IPS DF 6.9 (cell line): Measurements from ENCODE around the gene CEP72.

Experiments
- DNase-seq: peaks from one replicate; pipeline ENCODE4 v3.0.0-alpha.2; 2013; ENCODE audit warnings: low read depth, low spot score
- H3K27ac ChIP-seq: one replicate; pipeline ENCODE4 v1.5.1; 2013; ENCODE audit warnings: low read length, control low read depth
- H3K27me3 ChIP-seq: 2 replicates; pipeline ENCODE4 v1.6.1; 2013; ENCODE audit warnings: mild to moderate bottlenecking, low read length; ENCODE audit not compliant: control insufficient read depth, insufficient read depth
- H3K36me3 ChIP-seq: 2 replicates; pipeline ENCODE4 v1.6.1; 2013; ENCODE audit warnings: low read length; ENCODE audit not compliant: control insufficient read depth, insufficient read depth
- H3K4me1 ChIP-seq: 2 replicates; pipeline ENCODE4 v1.6.1; 2013; ENCODE audit warnings: low read length; ENCODE audit not compliant: control insufficient read depth, insufficient read depth
- H3K4me3 ChIP-seq: 2 replicates; pipeline ENCODE4 v1.5.1; 2013; ENCODE audit warnings: mild to moderate bottlenecking, low read length
- H3K9me3 ChIP-seq: 2 replicates; pipeline ENCODE4 v1.6.1; 2013; ENCODE audit warnings: low read length, inconsistent platforms; ENCODE audit not compliant: control insufficient read depth, insufficient read depth
- WGBS: extraction: QIAGEN DNeasy Blood & Tissue Kit; methylation state at CpG from one replicate; pipeline ENCODE4 v1.1.7; 2013; ENCODE audit warnings: mixed read lengths, missing lambda C conversion rate; ENCODE audit not compliant: insufficient read length, insufficient coverage; 5-methylcytosine and 5-hydroxymethylcytosine counted together

Gene CEP72

GRCh38 chr5:664343-664993 lies 52.3 kb downstream of the CEP72 start:
- peaks cover 27% of the 10 kb centered on the region for H3K36me3 ChIP-seq
- no CpG with 5 or more reads among the region's 24 CpGs for WGBS
- no peak overlapping the region for H3K4me3 ChIP-seq
- no peaks in the 10 kb centered on the region for H3K27me3 ChIP-seq
- no peak overlapping the region for H3K27ac ChIP-seq
- H3K4me1 ChIP-seq = peaks cover 1% of the 10 kb centered on the region
- DNase-seq = no peak
- no peaks in the 10 kb centered on the region for H3K9me3 ChIP-seq

- no peak for DNase-seq
- H3K4me3 ChIP-seq = no peak overlapping the region
- H3K9me3 ChIP-seq = no peaks in the 10 kb centered on the region
- no peaks in the 10 kb centered on the region for H3K27me3 ChIP-seq
- H3K36me3 ChIP-seq = peaks cover 23% of the 10 kb centered on the region
- WGBS = no CpG with 5 or more reads among the region's 20 CpGs
- H3K27ac ChIP-seq = no peak overlapping the region
- H3K4me1 ChIP-seq = peaks cover 1% of the 10 kb centered on the region
These were observed 52.8 kb downstream of the CEP72 start for GRCh38 chr5:664994-665360.

- WGBS = no CpG with 5 or more reads among the region's 8 CpGs
- Histone ChIP-seq H3K9me3 (no peaks in the 10 kb centered on the region), H3K36me3 (peaks cover 19% of the 10 kb centered on the region), H3K4me3 (no peak overlapping the region), H3K4me1 (peaks cover 3% of the 10 kb centered on the region), H3K27ac (no peak overlapping the region), H3K27me3 (no peaks in the 10 kb centered on the region)
- DNase-seq = no peak
These were observed 53.4 kb downstream of the CEP72 start for GRCh38 chr5:665541-665955.

GRCh38 chr5:665956-666711 lies 54.0 kb downstream of the CEP72 start:
- Histone ChIP-seq H3K36me3 (peaks cover 17% of the 10 kb centered on the region), H3K27me3 (no peaks in the 10 kb centered on the region), H3K9me3 (no peaks in the 10 kb centered on the region), H3K4me1 (peaks cover 3% of the 10 kb centered on the region), H3K27ac (no peak overlapping the region), H3K4me3 (no peak overlapping the region)
- no CpG with 5 or more reads among the region's 40 CpGs for WGBS
- no peak for DNase-seq

GRCh38 chr5:666816-667498 lies 54.8 kb downstream of the CEP72 start:
- H3K4me3 ChIP-seq = no peak overlapping the region
- H3K9me3 ChIP-seq = no peaks in the 10 kb centered on the region
- WGBS = no CpG with 5 or more reads among the region's 13 CpGs
- no peak overlapping the region for H3K27ac ChIP-seq
- H3K4me1 ChIP-seq = peaks cover 3% of the 10 kb centered on the region
- no peaks in the 10 kb centered on the region for H3K27me3 ChIP-seq
- DNase-seq = no peak
- H3K36me3 ChIP-seq = peaks cover 17% of the 10 kb centered on the region

- Histone ChIP-seq H3K4me1 (peaks cover 7% of the 10 kb centered on the region), H3K4me3 (no peak overlapping the region), H3K9me3 (no peaks in the 10 kb centered on the region), H3K27ac (no peak overlapping the region), H3K36me3 (peaks cover 11% of the 10 kb centered on the region), H3K27me3 (no peaks in the 10 kb centered on the region)
- DNase-seq = no peak
- WGBS = no CpG with 5 or more reads among the region's 44 CpGs
These were observed 56.3 kb downstream of the CEP72 start for GRCh38 chr5:668283-668995.

GRCh38 chr5:669111-669841 lies 57.1 kb downstream of the CEP72 start:
- no peak for DNase-seq
- WGBS = no CpG with 5 or more reads among the region's 40 CpGs
- H3K4me1 ChIP-seq = peaks cover 7% of the 10 kb centered on the region

GRCh38 chr5:669842-670395 lies 57.8 kb downstream of the CEP72 start:
- H3K4me1 ChIP-seq = peaks cover 7% of the 10 kb centered on the region
- H3K9me3 ChIP-seq = no peaks in the 10 kb centered on the region
- no peak for DNase-seq
- WGBS = no CpG with 5 or more reads among the region's 22 CpGs
- no peak overlapping the region for H3K27ac ChIP-seq
- H3K36me3 ChIP-seq = no peaks in the 10 kb centered on the region; the same call in none of the 2 replicates
- H3K4me3 ChIP-seq = no peak overlapping the region
- no peaks in the 10 kb centered on the region for H3K27me3 ChIP-seq

More at GRCh38 chr5:669111-669841, 57.1 kb downstream of the CEP72 start:
- peaks cover 3% of the 10 kb centered on the region for H3K36me3 ChIP-seq
- no peaks in the 10 kb centered on the region for H3K9me3 ChIP-seq
- no peak overlapping the region for H3K27ac ChIP-seq
- no peak overlapping the region for H3K4me3 ChIP-seq
- no peaks in the 10 kb centered on the region for H3K27me3 ChIP-seq

- no peak overlapping the region for H3K4me3 ChIP-seq
- no peaks in the 10 kb centered on the region; the same call in none of the 2 replicates for H3K36me3 ChIP-seq
- no CpG with 5 or more reads among the region's 33 CpGs for WGBS
- no peaks in the 10 kb centered on the region for H3K27me3 ChIP-seq
- no peak overlapping the region for H3K27ac ChIP-seq
- peaks cover 7% of the 10 kb centered on the region for H3K4me1 ChIP-seq
- H3K9me3 ChIP-seq = no peaks in the 10 kb centered on the region
- no peak for DNase-seq
These were observed 58.5 kb downstream of the CEP72 start for GRCh38 chr5:670396-671270.
